ENCODE results near the gene RAVER1.
"Not testable (repeated sequence)": the region's sequence is repeated elsewhere in the genome, so short reads cannot be mapped to it uniquely, and the experiment has no call there.

The RAVER1 gene

DNA sequence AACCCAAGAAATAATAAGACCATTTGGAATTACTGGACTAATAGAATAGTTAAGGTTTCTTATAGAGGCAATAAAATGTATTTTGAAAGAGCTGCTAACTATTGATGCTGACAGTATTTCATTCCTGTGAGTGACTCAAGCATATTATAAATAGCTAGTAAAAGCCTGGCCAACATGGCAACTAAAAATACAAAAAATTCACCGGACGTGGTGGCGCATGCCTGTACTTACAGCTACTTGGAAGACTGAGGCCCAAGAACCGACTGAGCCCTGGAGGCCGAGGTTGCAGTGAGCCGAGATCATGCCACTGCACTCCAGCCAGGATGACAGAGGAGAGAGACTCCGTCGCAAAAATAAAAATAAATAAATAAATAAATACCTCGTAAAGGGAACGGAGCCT, 11.5 kb upstream of the RAVER1 start:
- TF ChIP-seq, protein P1, sequence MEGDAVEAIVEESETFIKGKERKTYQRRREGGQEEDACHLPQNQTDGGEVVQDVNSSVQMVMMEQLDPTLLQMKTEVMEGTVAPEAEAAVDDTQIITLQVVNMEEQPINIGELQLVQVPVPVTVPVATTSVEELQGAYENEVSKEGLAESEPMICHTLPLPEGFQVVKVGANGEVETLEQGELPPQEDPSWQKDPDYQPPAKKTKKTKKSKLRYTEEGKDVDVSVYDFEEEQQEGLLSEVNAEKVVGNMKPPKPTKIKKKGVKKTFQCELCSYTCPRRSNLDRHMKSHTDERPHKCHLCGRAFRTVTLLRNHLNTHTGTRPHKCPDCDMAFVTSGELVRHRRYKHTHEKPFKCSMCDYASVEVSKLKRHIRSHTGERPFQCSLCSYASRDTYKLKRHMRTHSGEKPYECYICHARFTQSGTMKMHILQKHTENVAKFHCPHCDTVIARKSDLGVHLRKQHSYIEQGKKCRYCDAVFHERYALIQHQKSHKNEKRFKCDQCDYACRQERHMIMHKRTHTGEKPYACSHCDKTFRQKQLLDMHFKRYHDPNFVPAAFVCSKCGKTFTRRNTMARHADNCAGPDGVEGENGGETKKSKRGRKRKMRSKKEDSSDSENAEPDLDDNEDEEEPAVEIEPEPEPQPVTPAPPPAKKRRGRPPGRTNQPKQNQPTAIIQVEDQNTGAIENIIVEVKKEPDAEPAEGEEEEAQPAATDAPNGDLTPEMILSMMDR (conservative IDR thresholded peaks at IDR 0.05; ENCODE audit: low read depth), result no peak
- CTCF ChIA-PET, result interaction anchor here (0.7 kb wide), 1 partner anchor 77 kb away, joined by 3 read pairs; no protein-coding TSS in a partner anchor
- POLR2A ChIA-PET (ENCODE audit: low non-redundant PET), result no interaction called here
- no peak for DNase-seq (ENCODE audit: low spot score)
- no peak overlapping the region for H3K27ac ChIP-seq

DNA sequence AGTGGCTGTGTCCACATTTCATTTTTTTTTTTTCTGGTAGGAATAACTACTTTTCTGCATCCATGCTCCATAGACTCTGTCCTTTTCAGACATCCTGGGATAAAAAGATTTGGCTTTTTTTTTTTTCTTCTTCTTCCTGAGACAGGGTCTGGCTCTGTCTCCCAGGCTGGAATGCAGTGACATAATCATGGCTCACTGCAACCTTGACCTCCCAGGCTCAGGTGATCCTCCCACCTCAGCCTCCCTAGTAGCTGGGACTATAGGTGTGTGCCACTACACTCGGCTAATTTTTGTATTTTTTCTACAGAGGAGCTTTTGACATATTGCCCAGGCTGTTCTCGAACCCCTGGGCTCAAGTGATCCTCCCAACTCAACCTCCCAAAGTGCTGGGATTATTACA, 10.2 kb upstream of the RAVER1 start:
- CTCF ChIA-PET, result interaction anchor here (0.6 kb wide), 1 partner anchor 207 kb away, joined by 3 read pairs; no protein-coding TSS in a partner anchor
- DNase-seq (ENCODE audit: low spot score), result no peak

GRCh38 chr19:10339977-10340376, 6.6 kb upstream of the RAVER1 start:
- DNase-seq (ENCODE audit: low spot score), result no peak
- H3K27ac ChIP-seq, result no peak overlapping the region
- TF ChIP-seq, protein P1 (conservative IDR thresholded peaks at IDR 0.05; ENCODE audit: low read depth), result no peak
- CTCF ChIA-PET, result no interaction called here
- POLR2A ChIA-PET (ENCODE audit: low non-redundant PET), result no interaction called here

More for the DNA sequence above, 10.2 kb upstream of the RAVER1 start:
- POLR2A ChIA-PET (ENCODE audit: low non-redundant PET), result no interaction called here
- TF ChIP-seq, protein P1 (conservative IDR thresholded peaks at IDR 0.05; ENCODE audit: low read depth), result no peak
- H3K27ac ChIP-seq, result no peak overlapping the region

GRCh38 chr19:10339380-10339960, 6.1 kb upstream of the RAVER1 start, which contains the start of gene ICAM3:
TSS of gene ICAM3 (minus strand) at chr19:10339624. CDS start at chr19:10339614, 10 bp downstream.
- DNase-seq (ENCODE audit: low spot score), result no peak
- CTCF ChIA-PET, result no interaction called here
- POLR2A ChIA-PET (ENCODE audit: low non-redundant PET), result no interaction called here
- no peak within 1 kb of the TSS for H3K27ac ChIP-seq
- TF ChIP-seq, protein P1 (conservative IDR thresholded peaks at IDR 0.05; ENCODE audit: low read depth), result no peak

- DNase-seq (ENCODE audit: low spot score), result no peak
- ChIA-PET POLR2A (ENCODE audit: low non-redundant PET) (no interaction called here), CTCF (no interaction called here)
- H3K27ac ChIP-seq, result no peak overlapping the region
- TF ChIP-seq, protein P1 (conservative IDR thresholded peaks at IDR 0.05; ENCODE audit: low read depth), result no peak
Observed at GRCh38 chr19:10338940-10339339, 5.6 kb upstream of the RAVER1 start.

DNA sequence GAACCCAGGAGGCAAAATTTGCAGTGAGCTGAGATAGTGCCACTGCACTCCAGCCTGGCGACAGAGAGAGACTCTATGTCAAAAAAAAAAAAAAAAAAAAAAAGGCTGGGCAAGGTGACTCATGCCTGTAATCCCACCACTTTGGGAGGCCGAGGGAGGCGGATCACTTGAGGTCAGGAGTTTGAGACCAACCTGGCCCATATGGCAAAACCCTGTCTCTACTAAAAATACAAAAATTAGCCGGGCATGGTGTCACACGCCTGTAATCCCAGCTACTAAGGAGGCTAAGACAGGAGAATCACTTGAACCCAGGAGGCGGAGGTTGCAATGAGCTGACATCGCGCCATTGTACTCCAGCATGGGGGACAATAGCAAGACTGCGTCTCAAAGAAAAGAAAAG, 3.4 kb upstream of the RAVER1 start:
- H3K27ac ChIP-seq, result peak overlapping the region; percentile 91; the same call in 1 of the 2 replicates
- CTCF ChIA-PET, result interaction anchor here (0.6 to 0.7 kb wide), 2 partner anchors 46 to 62 kb away, joined by 5 to 6 read pairs; no protein-coding TSS in a partner anchor
- POLR2A ChIA-PET (ENCODE audit: low non-redundant PET); DNase-seq (ENCODE audit: low spot score): not testable (repeated sequence)

GRCh38 chr19:10335352-10335985, 2.1 kb upstream of the RAVER1 start:
- peak overlapping the region; percentile 91 for H3K27ac ChIP-seq
- CTCF ChIA-PET, result interaction anchor here (0.8 kb wide), 1 partner anchor 55 kb away, joined by 4 read pairs; no protein-coding TSS in a partner anchor
- DNase-seq (ENCODE audit: low spot score), result no peak
- TF ChIP-seq, protein P1 (conservative IDR thresholded peaks at IDR 0.05; ENCODE audit: low read depth), result no peak
- POLR2A ChIA-PET (ENCODE audit: low non-redundant PET), result no interaction called here
